SU-DHL-6 (cell line): Measurements from ENCODE around the gene PCYT2.

Source experiments
- H2AFZ ChIP-seq: fragments of 200-600 bp; sonication (generic); 2 replicates; pipeline ENCODE4 v1.6.1; 2014; ENCODE audit warnings: low read depth, mild to moderate bottlenecking, moderate library complexity, mixed read lengths, antibody characterized with exemption, low read length; ENCODE audit not compliant: severe bottlenecking
- H3F3A ChIP-seq: fragments of 200-600 bp; shearing (Covaris generic); 2 replicates; pipeline ENCODE4 v1.6.0; 2016; ENCODE audit warnings: antibody characterized with exemption, mild to moderate bottlenecking; ENCODE audit not compliant: insufficient read depth
- H3K27ac ChIP-seq: fragments of 200-600 bp; sonication (generic); 2 replicates; pipeline ENCODE4 v1.5.1; 2016; ENCODE audit warnings: low read depth, mild to moderate bottlenecking, low read length, moderate library complexity, mixed read lengths
- H3K27me3 ChIP-seq: fragments of 200-600 bp; sonication (generic), shearing (Covaris generic); 2 replicates; pipeline ENCODE4 v1.6.0; 2014; ENCODE audit warnings: mild to moderate bottlenecking, low read length
- H3K36me3 ChIP-seq: fragments of 200-600 bp; sonication (generic); 2 replicates; pipeline ENCODE4 v1.6.1; 2014; ENCODE audit warnings: mild to moderate bottlenecking, low read length, mixed read lengths
- H3K4me2 ChIP-seq: fragments of 300-600, 200-600 bp; shearing (Covaris generic), sonication (generic); 2 replicates; pipeline ENCODE4 v1.6.0; 2014; ENCODE audit warnings: low read length, low read depth, mild to moderate bottlenecking; ENCODE audit not compliant: poor library complexity, severe bottlenecking
- H3K4me3 ChIP-seq: fragments of 200-600 bp; sonication (generic); 2 replicates; pipeline ENCODE4 v1.5.1; 2014; ENCODE audit warnings: antibody characterized with exemption, low read length, mild to moderate bottlenecking, mixed read lengths; ENCODE audit not compliant: insufficient read depth, poor library complexity, severe bottlenecking
- H3K79me2 ChIP-seq: fragments of 200-600 bp; sonication (generic); 2 replicates; pipeline ENCODE4 v1.6.1; 2014; ENCODE audit warnings: mild to moderate bottlenecking, low read length, moderate library complexity; ENCODE audit not compliant: insufficient read depth
- H3K9ac ChIP-seq: fragments of 200-600 bp; sonication (generic); 2 replicates; pipeline ENCODE4 v1.7.0; 2014; ENCODE audit warnings: mild to moderate bottlenecking, low read length
- H3K9me2 ChIP-seq: fragments of 200-600 bp; sonication (generic); replicated peaks from 2 replicates; pipeline ENCODE4 v1.6.1; 2014; ENCODE audit warnings: low read length; ENCODE audit not compliant: insufficient read depth
- H3K9me3 ChIP-seq: fragments of 200-600 bp; sonication (generic); 2 replicates; pipeline ENCODE4 v1.6.1; 2014; ENCODE audit warnings: low read length, mixed read lengths; ENCODE audit not compliant: insufficient read depth
- H4K20me1 ChIP-seq: fragments of 200-600 bp; sonication (generic); 2 replicates; pipeline ENCODE4 v1.6.1; 2014; ENCODE audit warnings: low read depth, mild to moderate bottlenecking, antibody characterized with exemption, low read length, moderate library complexity, mixed read lengths
- CTCF ChIP-seq: fragments of 200-600 bp; sonication (generic); IDR thresholded peaks from one replicate; pipeline ENCODE4 v1.5.1; 2017; ENCODE audit warnings: antibody characterized with exemption, mild to moderate bottlenecking, low read length, moderate library complexity; ENCODE audit not compliant: insufficient read depth, poor library complexity, severe bottlenecking
- EZH2phosphoT487 ChIP-seq: fragments of 200-600 bp; sonication (generic), shearing (Covaris generic); conservative IDR thresholded peaks from 2 replicates; pipeline ENCODE4 v1.6.1; 2018; ENCODE audit warnings: mild to moderate bottlenecking, antibody characterized with exemption, low read length, moderate library complexity, mixed read lengths

The PCYT2 gene

DNA sequence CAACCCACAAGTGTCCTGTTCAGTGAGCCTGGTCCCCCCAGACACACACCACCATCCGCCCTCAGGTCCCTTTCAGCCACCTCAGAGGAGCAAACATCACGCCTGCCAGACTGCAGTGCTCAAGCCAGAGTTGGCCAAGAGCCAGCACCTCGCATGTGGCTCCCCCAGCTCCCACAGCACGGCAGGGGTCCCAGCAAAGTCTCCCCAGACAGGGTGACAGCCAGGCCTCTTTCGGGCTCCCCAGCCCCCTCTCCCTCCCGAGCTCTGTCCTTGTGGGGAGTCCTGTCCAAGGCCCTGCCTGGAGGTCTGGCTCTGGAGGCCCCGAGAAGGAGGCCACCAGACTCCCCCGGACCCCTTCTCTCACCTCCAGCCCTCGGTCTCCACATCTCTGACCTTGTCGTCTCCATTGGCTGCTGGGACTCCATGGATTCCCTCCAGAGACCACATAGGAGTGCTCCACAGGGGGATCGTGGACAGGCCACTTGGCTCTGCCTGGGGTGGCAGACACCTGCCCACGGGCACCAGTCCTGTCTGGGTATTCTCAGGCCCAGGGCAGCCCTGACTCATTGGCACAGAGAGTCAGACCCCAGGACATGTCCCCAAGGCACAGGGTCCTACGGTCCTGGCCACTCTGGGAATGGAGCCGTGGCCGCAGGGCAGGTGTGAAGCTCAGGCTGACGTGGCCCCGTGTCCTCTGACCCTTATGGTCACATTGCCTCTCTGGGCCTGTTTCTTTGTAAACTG is 37.6 kb upstream of the PCYT2 start:
- Histone ChIP-seq H3K9me3 (no peaks in the 10 kb centered on the region), H3K27ac (peak overlapping the region; percentile 57), H3K36me3 (no peaks in the 10 kb centered on the region), H2AFZ (no peak overlapping the region), H3K79me2 (no peaks in the 10 kb centered on the region), H3F3A (peaks cover 37% of the 10 kb centered on the region), H3K9me2 (no peaks in the 10 kb centered on the region), H4K20me1 (no peaks in the 10 kb centered on the region), H3K9ac (no peak overlapping the region), H3K4me3 (no peak overlapping the region), H3K4me2 (no peak overlapping the region), H3K27me3 (no peaks in the 10 kb centered on the region)
- TF ChIP-seq EZH2phosphoT487, result no peak
- TF ChIP-seq CTCF, result no peak

- Histone ChIP-seq H4K20me1 (no peaks in the 10 kb centered on the region), H3F3A (peaks cover 46% of the 10 kb centered on the region), H3K27ac (peak within 1 kb of the TSS; percentile 52), H3K9me3 (no peaks in the 10 kb centered on the region), H3K9ac (no peak within 1 kb of the TSS), H3K9me2 (no peaks in the 10 kb centered on the region), H2AFZ (no peak within 1 kb of the TSS), H3K79me2 (no peaks in the 10 kb centered on the region), H3K27me3 (no peaks in the 10 kb centered on the region), H3K4me3 (no peak within 1 kb of the TSS), H3K4me2 (no peak within 1 kb of the TSS), H3K36me3 (no peaks in the 10 kb centered on the region)
- TF ChIP-seq CTCF (no peak), EZH2phosphoT487 (no peak)
Measured at GRCh38 chr17:81947189-81947588, 36.0 kb upstream of the PCYT2 start, which contains the start of gene MYADML2. MYADML2 (minus strand) TSS chr17:81947233; CDS start chr17:81941741, 5,492 bp downstream.

- H3K27me3 ChIP-seq, result no peaks in the 10 kb centered on the region
- H3F3A ChIP-seq, result peaks cover 38% of the 10 kb centered on the region
- H3K9me2 ChIP-seq, result no peaks in the 10 kb centered on the region
- no peak overlapping the region for H3K4me3 ChIP-seq
- no peaks in the 10 kb centered on the region for H3K36me3 ChIP-seq
- no peaks in the 10 kb centered on the region for H4K20me1 ChIP-seq
- H3K27ac ChIP-seq, result peak overlapping the region; percentile 98
- H2AFZ ChIP-seq, result no peak overlapping the region
- TF ChIP-seq EZH2phosphoT487 (no peak), CTCF (no peak)
- peak overlapping the region; percentile 66 for H3K9ac ChIP-seq
- peak overlapping the region; percentile 63 for H3K4me2 ChIP-seq
- H3K9me3 ChIP-seq, result no peaks in the 10 kb centered on the region
- peaks cover 16% of the 10 kb centered on the region for H3K79me2 ChIP-seq
Measured at GRCh38 chr17:81944858-81945257, 33.7 kb upstream of the PCYT2 start.
